CD4-positive, alpha-beta T cell (primary cell): ENCODE measurements around the gene FMNL3. TPM values are rescaled to one million over a fixed set of nuclear protein-coding genes. Genes with fewer than 3 reads are reported as not detected.

Source experiments
- ATAC-seq: fragments of 200-7000 bp; cut with Tn5 transposase; one replicate; pipeline ENCODE4 v1.10.0; 2022; ENCODE audit warnings: mild to moderate bottlenecking; ENCODE audit not compliant: poor library complexity
- CTCF ChIA-PET: fragments of 350-600 bp; sonication (Branson Sonifier 250); formaldehyde crosslinking; loops from one replicate; lab custom pipeline; 2021; ENCODE audit warnings: antibody characterized with exemption, inconsistent platforms; lab: Charles Lee
- POLR2A ChIA-PET: fragments of 350-600 bp; sonication (Branson Sonifier 250); formaldehyde crosslinking; loops from one replicate; lab custom pipeline; 2021; ENCODE audit warnings: antibody characterized with exemption, inconsistent platforms; lab: Charles Lee
- DNase-seq, 14 experiments: peaks; one replicate each; pipeline ENCODE4 v3.0.0-alpha.2; 2013 to 2020; ENCODE audit warnings: mixed read lengths in 2 of 14
- H3K27ac ChIP-seq, 2 donors: one replicate each; pipeline versions ENCODE4 v1.5.1 to v1.7.0; 2013; ENCODE audit warnings: low read length in 2 of 2, low read depth in 1 of 2, mild to moderate bottlenecking in 1 of 2
- H3K27me3 ChIP-seq, 2 experiments: 1 replicate in 1 of 2; 2 replicates in 1 of 2; pipeline versions ENCODE4 v1.6.1 to v1.7.0; 2013; ENCODE audit warnings: low read length in 2 of 2, control low read depth in 1 of 2, mild to moderate bottlenecking in 1 of 2, moderate library complexity in 1 of 2; ENCODE audit not compliant: insufficient read depth in 2 of 2, control insufficient read depth in 1 of 2
- H3K36me3 ChIP-seq: one replicate; pipeline ENCODE4 v1.6.1; 2013; ENCODE audit warnings: low read length, control low read depth; ENCODE audit not compliant: insufficient read depth
- H3K4me1 ChIP-seq: one replicate; pipeline ENCODE4 v1.6.1; 2013; ENCODE audit warnings: low read length, control low read depth; ENCODE audit not compliant: insufficient read depth
- H3K4me3 ChIP-seq: one replicate; pipeline ENCODE4 v1.5.1; 2013; ENCODE audit warnings: mild to moderate bottlenecking, low read length, moderate library complexity
- H3K9me3 ChIP-seq, 2 experiments: 1 replicate in 1 of 2; 2 replicates in 1 of 2; pipeline versions ENCODE4 v1.6.1 to v1.7.0; 2013; ENCODE audit warnings: low read length in 2 of 2, mild to moderate bottlenecking in 2 of 2, control low read depth in 1 of 2, moderate library complexity in 1 of 2; ENCODE audit not compliant: control insufficient read depth in 1 of 2, insufficient read depth in 1 of 2
- H3K27ac Mint-ChIP-seq: one replicate; pipeline ENCODE4 v1.8.0; 2020; ENCODE audit warnings: mixed read lengths
- H3K27me3 Mint-ChIP-seq: one replicate; pipeline ENCODE4 v1.8.0; 2021; ENCODE audit warnings: mixed read lengths
- H3K36me3 Mint-ChIP-seq: one replicate; pipeline ENCODE4 v1.8.0; 2021; ENCODE audit warnings: low read depth, mixed read lengths
- H3K4me1 Mint-ChIP-seq: one replicate; pipeline ENCODE4 v1.8.0; 2021; ENCODE audit warnings: low read depth, mixed read lengths
- H3K4me3 Mint-ChIP-seq: one replicate; pipeline ENCODE4 v1.8.0; 2020; ENCODE audit warnings: mild to moderate bottlenecking, mixed read lengths
- H3K9me3 Mint-ChIP-seq: one replicate; pipeline ENCODE4 v1.8.0; 2020; ENCODE audit warnings: mixed read lengths
- intact Hi-C, 2 experiments: fragments of 100-400 bp; cut with DNase I in 1 of 2; cut with micrococcal nuclease in 1 of 2; formaldehyde crosslinking; loops; one replicate each; pipeline versions ENCODE4 v1.15.1 to v1.9.0; 2023 to 2025; cut with DNase I, micrococcal nuclease
- polyA plus RNA-seq, 2 donors: library from polyadenylated mRNA; unstranded; fragments of 120-200 nt; gene quantifications; one replicate each; pipeline ENCODE4 v1.2.1, GENCODE V29; 2013
- total RNA-seq, 174 experiments: library from RNA in 2 of 174; stranded (reverse) in 2 of 174; gene quantifications; one replicate each; pipeline ENCODE4 v1.2.3 and lab custom pipeline; 2021 to 2026
- TF ChIP-seq, protein P1 (sequence below): fragments of 200-600 bp; IDR thresholded peaks from one replicate; pipeline ENCODE4 v1.8.0; 2022; ENCODE audit warnings: antibody characterized with exemption, mild to moderate bottlenecking

FMNL3 gene, protein sequence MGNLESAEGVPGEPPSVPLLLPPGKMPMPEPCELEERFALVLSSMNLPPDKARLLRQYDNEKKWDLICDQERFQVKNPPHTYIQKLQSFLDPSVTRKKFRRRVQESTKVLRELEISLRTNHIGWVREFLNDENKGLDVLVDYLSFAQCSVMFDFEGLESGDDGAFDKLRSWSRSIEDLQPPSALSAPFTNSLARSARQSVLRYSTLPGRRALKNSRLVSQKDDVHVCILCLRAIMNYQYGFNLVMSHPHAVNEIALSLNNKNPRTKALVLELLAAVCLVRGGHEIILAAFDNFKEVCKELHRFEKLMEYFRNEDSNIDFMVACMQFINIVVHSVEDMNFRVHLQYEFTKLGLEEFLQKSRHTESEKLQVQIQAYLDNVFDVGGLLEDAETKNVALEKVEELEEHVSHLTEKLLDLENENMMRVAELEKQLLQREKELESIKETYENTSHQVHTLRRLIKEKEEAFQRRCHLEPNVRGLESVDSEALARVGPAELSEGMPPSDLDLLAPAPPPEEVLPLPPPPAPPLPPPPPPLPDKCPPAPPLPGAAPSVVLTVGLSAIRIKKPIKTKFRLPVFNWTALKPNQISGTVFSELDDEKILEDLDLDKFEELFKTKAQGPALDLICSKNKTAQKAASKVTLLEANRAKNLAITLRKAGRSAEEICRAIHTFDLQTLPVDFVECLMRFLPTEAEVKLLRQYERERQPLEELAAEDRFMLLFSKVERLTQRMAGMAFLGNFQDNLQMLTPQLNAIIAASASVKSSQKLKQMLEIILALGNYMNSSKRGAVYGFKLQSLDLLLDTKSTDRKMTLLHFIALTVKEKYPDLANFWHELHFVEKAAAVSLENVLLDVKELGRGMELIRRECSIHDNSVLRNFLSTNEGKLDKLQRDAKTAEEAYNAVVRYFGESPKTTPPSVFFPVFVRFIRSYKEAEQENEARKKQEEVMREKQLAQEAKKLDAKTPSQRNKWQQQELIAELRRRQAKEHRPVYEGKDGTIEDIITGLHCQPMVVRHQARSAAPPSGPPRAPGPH
- 10 to 100 TPM; 33.3 to 34.8 TPM for total RNA-seq
- polyA plus RNA-seq (2013, experiment 1 of 2): 22.9 TPM
- polyA plus RNA-seq (2013, experiment 2 of 2): 22.7 TPM
- total RNA-seq (lab: John Stamatoyannopoulos, UW): 37.5 to 361 (median 72.3) reads per million in 172 experiments

DNA sequence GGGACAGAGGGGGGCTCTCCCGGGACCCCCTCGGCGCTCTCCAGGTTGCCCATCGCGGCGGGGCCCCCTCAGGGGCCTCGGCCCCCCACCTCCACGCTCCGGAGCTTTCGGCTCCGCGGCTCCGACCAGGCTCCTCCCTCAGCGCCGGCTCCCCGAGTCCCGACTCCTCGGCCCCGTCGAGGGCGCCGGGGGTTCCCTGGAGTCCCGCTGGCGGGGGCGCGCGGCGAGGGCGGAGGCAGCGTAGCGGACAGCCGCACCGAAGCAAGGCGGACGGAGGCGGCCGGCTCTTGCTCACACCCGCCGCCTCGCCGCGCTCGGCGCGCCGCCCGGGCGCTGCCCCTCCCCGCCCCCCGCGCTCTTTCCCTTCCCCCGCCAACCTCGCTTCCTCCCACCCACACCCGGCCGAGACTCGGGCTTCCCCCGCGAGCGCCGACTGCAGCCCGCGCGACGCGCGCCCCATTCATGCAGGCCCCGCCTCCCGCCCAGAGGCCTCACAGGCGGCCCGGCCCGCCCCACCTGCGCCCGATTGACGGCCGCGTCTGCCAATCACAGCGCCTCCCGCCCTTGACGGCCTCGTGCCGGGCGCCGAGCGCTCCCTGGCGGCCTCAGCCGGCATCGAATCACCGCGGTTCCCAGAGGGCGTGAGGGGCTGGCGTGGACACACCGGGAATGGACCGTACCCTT, at the start of gene FMNL3:
Gene FMNL3, minus strand, starts transcription at position 278 of the 684 bp plus-strand sequence. Its CDS starts 225 bp downstream, at position 53.
- Histone ChIP-seq H3K36me3 (no peaks in the 10 kb centered on the region), H3K4me1 (peaks cover 42% of the 10 kb centered on the region), H3K27ac (peak within 1 kb of the TSS; percentile 39 to 82), H3K9me3 (no peaks in the 10 kb centered on the region), H3K27me3 (no peaks in the 10 kb centered on the region), H3K4me3 (peak within 1 kb of the TSS; percentile 85)
- no peaks in the 10 kb centered on the region for H3K36me3 Mint-ChIP-seq
- peak within 1 kb of the TSS; percentile 94 for H3K4me3 Mint-ChIP-seq
- ChIA-PET POLR2A (interaction anchor here (0.6 to 6.9 kb wide), 14 partner anchors 8 to 85 kb away, joined by 3 to 87 read pairs (median 8); partner anchors contain the start of gene TMBIM6), CTCF (interaction anchor here (0.9 to 7.1 kb wide), 16 partner anchors 9 to 598 kb away, joined by 3 to 56 read pairs (median 6); partner anchors contain the start of genes PRPF40B and TMBIM6)
- TF ChIP-seq, protein P1, sequence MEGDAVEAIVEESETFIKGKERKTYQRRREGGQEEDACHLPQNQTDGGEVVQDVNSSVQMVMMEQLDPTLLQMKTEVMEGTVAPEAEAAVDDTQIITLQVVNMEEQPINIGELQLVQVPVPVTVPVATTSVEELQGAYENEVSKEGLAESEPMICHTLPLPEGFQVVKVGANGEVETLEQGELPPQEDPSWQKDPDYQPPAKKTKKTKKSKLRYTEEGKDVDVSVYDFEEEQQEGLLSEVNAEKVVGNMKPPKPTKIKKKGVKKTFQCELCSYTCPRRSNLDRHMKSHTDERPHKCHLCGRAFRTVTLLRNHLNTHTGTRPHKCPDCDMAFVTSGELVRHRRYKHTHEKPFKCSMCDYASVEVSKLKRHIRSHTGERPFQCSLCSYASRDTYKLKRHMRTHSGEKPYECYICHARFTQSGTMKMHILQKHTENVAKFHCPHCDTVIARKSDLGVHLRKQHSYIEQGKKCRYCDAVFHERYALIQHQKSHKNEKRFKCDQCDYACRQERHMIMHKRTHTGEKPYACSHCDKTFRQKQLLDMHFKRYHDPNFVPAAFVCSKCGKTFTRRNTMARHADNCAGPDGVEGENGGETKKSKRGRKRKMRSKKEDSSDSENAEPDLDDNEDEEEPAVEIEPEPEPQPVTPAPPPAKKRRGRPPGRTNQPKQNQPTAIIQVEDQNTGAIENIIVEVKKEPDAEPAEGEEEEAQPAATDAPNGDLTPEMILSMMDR: peak; percentile 93
- peak; percentile 97 to 100 (median 99) for DNase-seq
- ATAC-seq: peak; percentile 95
- peaks cover 45% of the 10 kb centered on the region for H3K4me1 Mint-ChIP-seq
- no peaks in the 10 kb centered on the region for H3K9me3 Mint-ChIP-seq
- peaks cover 4% of the 10 kb centered on the region for H3K27me3 Mint-ChIP-seq
- intact Hi-C loops: loop anchor here (1.0 to 10.0 kb wide), 7 partner anchors 36 to 342 kb away; partner anchors contain the start of gene SPATS2 (in 1 of the 2)
- peak within 1 kb of the TSS; percentile 78 for H3K27ac Mint-ChIP-seq

DNA sequence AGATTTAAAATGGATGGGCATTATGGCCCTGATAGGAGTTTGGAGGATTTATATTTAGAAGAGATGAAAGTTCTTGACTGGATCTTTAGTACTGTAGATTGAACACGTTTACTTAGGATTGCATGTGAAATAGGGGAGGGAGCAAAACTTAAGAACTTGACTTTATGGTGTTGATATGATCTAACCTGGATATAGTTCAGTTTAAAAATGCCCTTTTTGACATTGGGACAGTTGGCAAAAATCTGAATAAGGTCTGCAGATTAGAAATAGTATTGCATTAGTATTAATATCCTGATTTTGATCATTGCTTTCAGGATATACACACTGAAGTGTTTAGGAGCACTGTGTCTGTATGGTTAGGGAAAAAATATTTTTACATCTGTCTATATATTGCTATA, 43.8 kb upstream of the FMNL3 start:
- H3K4me3 Mint-ChIP-seq: peak overlapping the region; percentile 3
- H3K27me3 ChIP-seq: no peaks in the 10 kb centered on the region
- peaks cover 50% of the 10 kb centered on the region for H3K4me1 ChIP-seq
- ATAC-seq: no peak
- H3K9me3 ChIP-seq: no peaks in the 10 kb centered on the region
- H3K4me3 ChIP-seq: no peak overlapping the region
- H3K36me3 ChIP-seq: peaks cover 49% of the 10 kb centered on the region
- CTCF ChIA-PET: interaction anchor here (0.6 to 5.5 kb wide), 5 partner anchors 10 to 88 kb away, joined by 3 to 30 read pairs (median 8); partner anchors contain the start of gene TMBIM6
- TF ChIP-seq, protein P1: no peak
- DNase-seq: no peak
- H3K27ac ChIP-seq: no peak overlapping the region
- no peaks in the 10 kb centered on the region for H3K9me3 Mint-ChIP-seq
- peaks cover 87% of the 10 kb centered on the region for H3K36me3 Mint-ChIP-seq
- H3K27ac Mint-ChIP-seq: peak overlapping the region; percentile 35
- POLR2A ChIA-PET: interaction anchor here (2.2 to 2.3 kb wide), 2 partner anchors 10 kb away, joined by 13 to 19 read pairs; partner anchors contain the start of gene TMBIM6
- peaks cover 86% of the 10 kb centered on the region for H3K4me1 Mint-ChIP-seq
- no peaks in the 10 kb centered on the region for H3K27me3 Mint-ChIP-seq
- intact Hi-C loops: no loop called here
